GM18517 (cell line): ENCODE measurements around the gene FAM237A.

Experiments used
- ATAC-seq: cut with Tn5 transposase; IDR thresholded peaks from one replicate; pipeline ENCODE4 v1.9.1; 2021; ENCODE audit warnings: mild to moderate bottlenecking, moderate library complexity; ENCODE audit not compliant: unreplicated experiment

FAM237A gene

DNA sequence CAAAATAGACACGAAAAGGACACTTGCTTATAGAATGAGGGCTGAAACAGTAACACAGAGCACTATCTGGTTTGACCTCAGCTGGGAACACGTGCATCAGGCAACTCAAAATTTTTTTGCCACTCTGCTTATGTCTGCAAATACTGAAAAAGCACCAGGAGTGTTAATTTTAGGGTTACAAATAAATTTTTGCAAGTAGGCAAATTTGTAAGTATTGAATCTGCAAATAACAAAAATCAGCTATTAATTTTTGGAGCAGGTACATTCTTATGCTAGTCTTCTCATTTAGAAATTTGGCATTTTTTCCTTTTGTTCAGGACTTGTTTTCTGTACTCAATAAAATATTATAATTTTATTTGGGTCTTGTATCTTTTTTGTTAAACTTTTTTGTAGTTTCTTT, 46.2 kb downstream of the FAM237A start:
- ATAC-seq = no peak

DNA sequence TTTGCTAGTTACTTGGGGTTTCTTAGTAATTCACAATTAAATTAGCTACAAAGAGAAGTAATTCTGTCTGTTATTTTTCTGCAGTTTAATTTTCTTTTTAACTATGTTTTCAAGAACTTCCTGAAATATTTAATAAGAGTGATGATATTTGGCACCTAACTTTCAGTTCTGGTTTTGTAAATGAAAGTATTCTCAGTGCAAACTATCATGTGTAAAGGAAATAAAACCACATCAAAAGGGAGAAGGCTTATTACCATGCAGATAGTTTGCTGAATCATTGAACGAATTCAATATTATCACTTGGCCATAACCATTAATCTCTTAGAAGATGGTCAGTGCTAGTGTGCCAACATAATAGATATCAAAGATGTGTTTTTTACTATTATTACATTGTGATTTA, 46.7 kb downstream of the FAM237A start:
- no peak for ATAC-seq

DNA sequence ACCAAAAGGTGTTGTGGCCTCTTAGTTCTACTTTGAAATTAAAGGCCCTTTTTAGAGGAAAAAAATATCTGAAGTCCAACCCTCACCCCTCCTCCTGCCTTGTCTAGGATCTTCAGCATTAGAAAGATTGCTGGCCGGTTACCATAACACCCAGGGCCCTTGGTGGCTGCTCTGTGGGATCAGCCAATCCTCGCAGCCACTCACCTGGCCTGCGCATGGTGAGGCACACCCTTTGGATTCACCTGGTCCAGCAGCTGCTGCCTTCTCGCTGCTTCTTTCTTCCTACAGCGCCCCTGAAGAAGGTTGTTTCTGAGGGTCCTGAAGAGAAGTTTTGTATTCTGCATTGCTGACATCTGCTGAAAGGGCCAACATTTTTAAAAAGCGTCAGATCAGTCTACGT, 50.7 kb downstream of the FAM237A start:
- ATAC-seq = no peak

DNA sequence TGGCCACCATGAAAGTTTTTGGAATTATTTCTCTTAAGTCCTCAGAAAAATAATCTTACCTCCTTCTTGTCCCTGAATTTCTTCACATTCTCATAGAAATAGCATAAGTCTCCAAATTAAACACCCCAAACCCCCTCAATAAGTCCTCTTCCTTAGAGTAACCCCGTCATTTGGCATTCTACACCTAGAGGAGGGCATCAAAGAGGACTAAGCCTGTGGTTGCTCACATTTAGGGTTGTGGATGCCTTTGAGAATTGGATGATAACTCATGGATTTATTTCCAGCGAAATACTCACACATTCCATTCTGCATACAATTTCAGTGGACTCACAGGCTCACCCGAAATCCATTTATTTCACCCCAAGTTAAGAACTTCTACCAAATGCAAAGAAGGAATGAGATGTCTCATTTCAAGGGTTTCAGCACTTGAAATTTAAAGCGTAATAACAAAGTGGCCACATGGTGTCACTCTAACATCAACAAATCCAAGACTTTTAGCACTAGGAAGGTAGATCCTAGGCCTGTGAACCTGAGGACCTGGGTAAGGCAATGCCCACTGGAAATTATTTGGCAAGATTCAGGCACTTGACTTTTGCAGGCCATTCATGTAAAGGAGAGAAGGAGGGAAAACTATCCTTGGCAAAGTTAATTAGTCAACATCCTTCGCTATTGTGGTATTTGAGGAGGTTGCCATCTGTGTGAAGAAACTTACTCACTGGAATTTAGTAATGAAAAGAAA, 51.3 kb downstream of the FAM237A start:
- no peak for ATAC-seq

DNA sequence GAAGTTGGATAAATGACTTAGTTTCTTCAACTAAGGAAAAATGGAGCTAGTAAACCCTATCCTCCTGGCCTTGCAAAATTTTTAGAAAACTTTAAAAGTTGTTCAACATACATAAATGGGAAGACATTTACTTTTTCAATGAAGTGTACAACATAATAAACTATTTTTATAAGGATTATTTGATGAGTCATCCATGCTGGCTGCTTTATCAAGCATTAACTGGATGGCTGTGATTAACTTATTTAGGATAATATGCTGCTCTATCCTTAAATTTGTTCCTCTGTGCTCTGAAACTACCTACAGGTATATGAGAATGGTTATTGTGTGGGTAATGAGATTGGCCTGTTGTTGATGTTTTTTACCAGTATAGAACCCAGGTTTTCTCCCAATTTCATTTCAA, 54.6 kb downstream of the FAM237A start:
- no peak for ATAC-seq

DNA sequence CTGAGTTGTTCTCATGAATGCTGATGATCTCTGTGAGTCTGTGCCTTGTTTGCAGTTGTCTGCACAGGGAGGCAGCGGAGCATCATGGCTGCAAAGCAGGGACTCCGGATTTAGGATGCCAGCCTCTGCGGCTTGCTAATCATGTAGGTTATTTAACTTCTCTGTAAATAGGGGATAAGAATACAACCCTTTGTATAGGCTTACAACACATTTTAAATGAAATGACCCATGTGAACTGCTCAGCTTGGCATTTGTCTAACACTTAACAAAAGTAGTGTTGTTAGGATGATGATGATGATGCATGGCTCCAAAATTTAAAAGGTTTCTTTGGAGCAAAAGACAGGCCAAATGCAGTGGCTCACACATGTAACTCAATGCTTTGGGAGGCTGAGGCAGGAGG, 56.5 kb downstream of the FAM237A start:
- no peak for ATAC-seq
